ENCODE measurements around the gene MGST2.

The MGST2 gene

GRCh38 chr4:139641218-139641617 is 24.4 kb upstream of the MGST2 start:
- no peak for TF ChIP-seq CTCF (IDR thresholded peaks at IDR 0.05; ENCODE audit: poor library complexity, severe bottlenecking)
- peaks cover 43% of the 10 kb centered on the region for H3K4me1 ChIP-seq (ENCODE audit: insufficient read depth, poor library complexity, severe bottlenecking)
- peak overlapping the region; percentile 79 for H3K27ac ChIP-seq (ENCODE audit: poor library complexity, severe bottlenecking)
- H3K4me3 ChIP-seq (ENCODE audit: severe bottlenecking) = no peak overlapping the region
- no peaks in the 10 kb centered on the region for H3K9me3 ChIP-seq (ENCODE audit: severe bottlenecking)
- H3K27me3 ChIP-seq (ENCODE audit: insufficient read depth, poor library complexity, severe bottlenecking) = no peaks in the 10 kb centered on the region
- DNase-seq (ENCODE audit: low spot score) = no peak
- no peaks in the 10 kb centered on the region for H3K36me3 ChIP-seq (ENCODE audit: low read depth)
- ATAC-seq (ENCODE audit: low read depth) = peak; percentile 85

GRCh38 chr4:139642364-139642763 is 23.3 kb upstream of the MGST2 start:
- TF ChIP-seq CTCF (IDR thresholded peaks at IDR 0.05; ENCODE audit: poor library complexity, severe bottlenecking) = no peak

GRCh38 chr4:139643042-139643895 is 22.4 kb upstream of the MGST2 start:
- Histone ChIP-seq H3K36me3 (ENCODE audit: low read depth) (no peaks in the 10 kb centered on the region), H3K27ac (ENCODE audit: poor library complexity, severe bottlenecking) (peak overlapping the region; percentile 79), H3K4me3 (ENCODE audit: severe bottlenecking) (no peak overlapping the region), H3K9me3 (ENCODE audit: severe bottlenecking) (no peaks in the 10 kb centered on the region), H3K27me3 (ENCODE audit: insufficient read depth, poor library complexity, severe bottlenecking) (no peaks in the 10 kb centered on the region), H3K4me1 (ENCODE audit: insufficient read depth, poor library complexity, severe bottlenecking) (peaks cover 51% of the 10 kb centered on the region)
- DNase-seq (ENCODE audit: low spot score) (no peak), ATAC-seq (ENCODE audit: low read depth) (no peak)
- no peak for TF ChIP-seq CTCF (IDR thresholded peaks at IDR 0.05; ENCODE audit: poor library complexity, severe bottlenecking)

More at GRCh38 chr4:139642364-139642763, 23.3 kb upstream of the MGST2 start:
- Histone ChIP-seq H3K27ac (ENCODE audit: poor library complexity, severe bottlenecking) (peak overlapping the region; percentile 79), H3K27me3 (ENCODE audit: insufficient read depth, poor library complexity, severe bottlenecking) (no peaks in the 10 kb centered on the region), H3K4me3 (ENCODE audit: severe bottlenecking) (no peak overlapping the region), H3K36me3 (ENCODE audit: low read depth) (no peaks in the 10 kb centered on the region), H3K4me1 (ENCODE audit: insufficient read depth, poor library complexity, severe bottlenecking) (peaks cover 51% of the 10 kb centered on the region), H3K9me3 (ENCODE audit: severe bottlenecking) (no peaks in the 10 kb centered on the region)
- DNase-seq (ENCODE audit: low spot score) = no peak
- ATAC-seq (ENCODE audit: low read depth) = peak; percentile 30

GRCh38 chr4:139645458-139645857 is 20.2 kb upstream of the MGST2 start:
- Histone ChIP-seq H3K36me3 (ENCODE audit: low read depth) (no peaks in the 10 kb centered on the region), H3K27ac (ENCODE audit: poor library complexity, severe bottlenecking) (peak overlapping the region; percentile 88), H3K9me3 (ENCODE audit: severe bottlenecking) (no peaks in the 10 kb centered on the region), H3K4me1 (ENCODE audit: insufficient read depth, poor library complexity, severe bottlenecking) (peaks cover 51% of the 10 kb centered on the region), H3K4me3 (ENCODE audit: severe bottlenecking) (no peak overlapping the region), H3K27me3 (ENCODE audit: insufficient read depth, poor library complexity, severe bottlenecking) (no peaks in the 10 kb centered on the region)
- peak; percentile 87 for ATAC-seq (ENCODE audit: low read depth)
- peak; percentile 80 for DNase-seq (ENCODE audit: low spot score)
- no peak for TF ChIP-seq CTCF (IDR thresholded peaks at IDR 0.05; ENCODE audit: poor library complexity, severe bottlenecking)

- peaks cover 40% of the 10 kb centered on the region for H3K4me1 ChIP-seq (ENCODE audit: insufficient read depth, poor library complexity, severe bottlenecking)
Observed at GRCh38 chr4:139647184-139647583, 18.4 kb upstream of the MGST2 start.

More at GRCh38 chr4:139647184-139647583, 18.4 kb upstream of the MGST2 start:
- H3K4me3 ChIP-seq (ENCODE audit: severe bottlenecking) = no peak overlapping the region
- H3K27me3 ChIP-seq (ENCODE audit: insufficient read depth, poor library complexity, severe bottlenecking) = no peaks in the 10 kb centered on the region
- ATAC-seq (ENCODE audit: low read depth) = no peak
- H3K36me3 ChIP-seq (ENCODE audit: low read depth) = no peaks in the 10 kb centered on the region
- H3K27ac ChIP-seq (ENCODE audit: poor library complexity, severe bottlenecking) = peak overlapping the region; percentile 88
- no peak for TF ChIP-seq CTCF (IDR thresholded peaks at IDR 0.05; ENCODE audit: poor library complexity, severe bottlenecking)
- H3K9me3 ChIP-seq (ENCODE audit: severe bottlenecking) = no peaks in the 10 kb centered on the region
- no peak for DNase-seq (ENCODE audit: low spot score)
